GM21360 (cell line): Measurements from ENCODE around the gene SARDH.
"Not testable (repeated sequence)": the region's sequence is repeated elsewhere in the genome, so short reads cannot be mapped to it uniquely, and the experiment has no call there.

Source experiments
- ATAC-seq: cut with Tn5 transposase; IDR thresholded peaks from one replicate; pipeline ENCODE4 v1.9.1; 2021; ENCODE audit warnings: mild to moderate bottlenecking, moderate library complexity; ENCODE audit not compliant: unreplicated experiment

Gene SARDH

GRCh38 chr9:133686642-133687575 lies 51.2 kb downstream of the SARDH start:
- no peak for ATAC-seq

GRCh38 chr9:133685653-133686609 lies 52.2 kb downstream of the SARDH start:
- ATAC-seq = no peak

- ATAC-seq = no peak
These were observed 53.2 kb downstream of the SARDH start for GRCh38 chr9:133684936-133685361.

- no peak for ATAC-seq
These were observed 53.8 kb downstream of the SARDH start for GRCh38 chr9:133684121-133684935.

- ATAC-seq = no peak
These were observed 54.5 kb downstream of the SARDH start for GRCh38 chr9:133683586-133684120.

- ATAC-seq = no peak
These were observed 55.1 kb downstream of the SARDH start for GRCh38 chr9:133682818-133683585.

GRCh38 chr9:133681658-133682306 lies 56.4 kb downstream of the SARDH start:
- no peak for ATAC-seq

GRCh38 chr9:133680976-133681657 lies 57.0 kb downstream of the SARDH start:
- ATAC-seq = no peak

- no peak for ATAC-seq
These were observed 57.7 kb downstream of the SARDH start for GRCh38 chr9:133680250-133680975.

GRCh38 chr9:133679466-133680061 lies 58.6 kb downstream of the SARDH start:
- no peak for ATAC-seq

- no peak for ATAC-seq
These were observed 59.1 kb downstream of the SARDH start for GRCh38 chr9:133679056-133679455.

GRCh38 chr9:133677126-133678010 lies 60.8 kb downstream of the SARDH start:
- ATAC-seq = no peak

GRCh38 chr9:133676450-133676849 lies 61.7 kb downstream of the SARDH start:
- no peak for ATAC-seq

GRCh38 chr9:133675796-133676195 lies 62.4 kb downstream of the SARDH start:
- ATAC-seq = not testable (repeated sequence)

GRCh38 chr9:133674091-133674490 lies 64.1 kb downstream of the SARDH start:
- no peak for ATAC-seq

GRCh38 chr9:133673258-133673655 lies 64.9 kb downstream of the SARDH start:
- ATAC-seq = no peak
